A549 (cell line): ENCODE measurements around the gene CARD19.
"Not testable (repeated sequence)": the region's sequence is repeated elsewhere in the genome, so short reads cannot be mapped to it uniquely, and the experiment has no call there.

ENCODE experiments used
- CHD2 ChIP-seq: fragments of 150-350 bp; IDR thresholded peaks from 2 replicates; pipeline ENCODE4 v1.6.1; 2014; ENCODE audit warnings: low read length; ENCODE audit not compliant: partially characterized antibody
- CTCF ChIP-seq: fragments of >200 bp; sonication (Bioruptor Twin); formaldehyde crosslinking; IDR thresholded peaks from 3 replicates; pipeline ENCODE4 v1.5.1; 2016
- HMGXB4 ChIP-seq: fragments of 250-450 bp; sonication (Bioruptor Pico); IDR thresholded peaks from 2 replicates; pipeline ENCODE4 v1.5.0; 2021; ENCODE audit warnings: mild to moderate bottlenecking, moderate library complexity, borderline replicate concordance
- POLR2AphosphoS2 ChIP-seq: conservative IDR thresholded peaks from 2 replicates; pipeline ENCODE4 v1.6.1; 2012; ENCODE audit warnings: low read length, improper control_type of control experiment, inconsistent platforms

- TF ChIP-seq CTCF; HMGXB4 (CRISPR knock-in tag); CHD2; POLR2AphosphoS2: not testable (repeated sequence)
Measured at GRCh38 chr9:93146696-93147095, 50.7 kb downstream of the CARD19 start.
